Fibroblast of lung (primary cell): ENCODE data around the gene ZNF512.

Source experiments
- EZH2 ChIP-seq: IDR thresholded peaks from 2 replicates; pipeline ENCODE4 v1.5.1; 2012; ENCODE audit warnings: low read length, control low read depth, mild to moderate bottlenecking; ENCODE audit errors: missing control alignments
- TF ChIP-seq, protein P1 (sequence below), 2 donors: IDR thresholded peaks in 1 of 2; conservative IDR thresholded peaks in 1 of 2; 1 replicate in 1 of 2; 2 replicates in 1 of 2; pipeline ENCODE4 v1.5.1; 2011 to 2012; ENCODE audit warnings: low read length in 2 of 2, control low read depth in 1 of 2, inconsistent platforms in 1 of 2, low read depth in 1 of 2, mild to moderate bottlenecking in 1 of 2

DNA sequence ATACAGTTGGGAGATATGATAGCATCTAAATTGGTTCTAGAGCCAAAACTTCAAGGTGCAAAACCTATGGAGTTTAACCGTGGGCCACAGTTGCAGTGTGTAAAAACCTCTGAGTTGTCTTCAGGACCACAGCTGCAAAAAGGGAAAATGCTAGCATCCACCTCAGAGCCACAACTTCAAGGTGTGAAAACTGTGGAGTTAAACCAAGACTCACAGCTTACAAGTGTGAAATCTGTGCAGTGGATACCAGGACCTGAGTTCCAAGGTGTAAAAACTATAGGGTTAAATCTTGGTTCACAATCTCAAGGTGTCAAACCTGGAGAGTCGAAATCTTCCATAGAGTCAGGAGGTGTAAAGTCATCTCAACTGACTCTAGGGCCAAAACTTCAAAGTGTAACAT, 10.4 kb upstream of the ZNF512 start:
- TF ChIP-seq EZH2: no peak
- TF ChIP-seq, protein P1, sequence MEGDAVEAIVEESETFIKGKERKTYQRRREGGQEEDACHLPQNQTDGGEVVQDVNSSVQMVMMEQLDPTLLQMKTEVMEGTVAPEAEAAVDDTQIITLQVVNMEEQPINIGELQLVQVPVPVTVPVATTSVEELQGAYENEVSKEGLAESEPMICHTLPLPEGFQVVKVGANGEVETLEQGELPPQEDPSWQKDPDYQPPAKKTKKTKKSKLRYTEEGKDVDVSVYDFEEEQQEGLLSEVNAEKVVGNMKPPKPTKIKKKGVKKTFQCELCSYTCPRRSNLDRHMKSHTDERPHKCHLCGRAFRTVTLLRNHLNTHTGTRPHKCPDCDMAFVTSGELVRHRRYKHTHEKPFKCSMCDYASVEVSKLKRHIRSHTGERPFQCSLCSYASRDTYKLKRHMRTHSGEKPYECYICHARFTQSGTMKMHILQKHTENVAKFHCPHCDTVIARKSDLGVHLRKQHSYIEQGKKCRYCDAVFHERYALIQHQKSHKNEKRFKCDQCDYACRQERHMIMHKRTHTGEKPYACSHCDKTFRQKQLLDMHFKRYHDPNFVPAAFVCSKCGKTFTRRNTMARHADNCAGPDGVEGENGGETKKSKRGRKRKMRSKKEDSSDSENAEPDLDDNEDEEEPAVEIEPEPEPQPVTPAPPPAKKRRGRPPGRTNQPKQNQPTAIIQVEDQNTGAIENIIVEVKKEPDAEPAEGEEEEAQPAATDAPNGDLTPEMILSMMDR (conservative IDR thresholded peaks at IDR 0.05 in 1 of 2, IDR thresholded peaks at IDR 0.05 in 1 of 2; ENCODE audit: low read depth in 1 of 2, low read length in 2 of 2): no peak
